GM12865 (cell line): Measurements from ENCODE around the gene PABPC1L.
A peak's percentile ranks its signal among the peaks of the same experiment; 100 is the strongest.

Experiments
- DNase-seq: peaks from one replicate; pipeline ENCODE4 v3.0.0; 2010; ENCODE audit warnings: low read depth
- H3K4me3 ChIP-seq: 2 replicates; pipeline ENCODE4 v1.5.1; 2011; ENCODE audit warnings: mild to moderate bottlenecking, low read depth, low read length, control low read depth
- TF ChIP-seq, protein P1 (sequence below): IDR thresholded peaks from 2 replicates; pipeline ENCODE4 v1.5.1; 2011; ENCODE audit warnings: low read length, control low read depth, low read depth, inconsistent platforms; ENCODE audit not compliant: insufficient read depth; ENCODE audit errors: missing control alignments

The PABPC1L gene

DNA sequence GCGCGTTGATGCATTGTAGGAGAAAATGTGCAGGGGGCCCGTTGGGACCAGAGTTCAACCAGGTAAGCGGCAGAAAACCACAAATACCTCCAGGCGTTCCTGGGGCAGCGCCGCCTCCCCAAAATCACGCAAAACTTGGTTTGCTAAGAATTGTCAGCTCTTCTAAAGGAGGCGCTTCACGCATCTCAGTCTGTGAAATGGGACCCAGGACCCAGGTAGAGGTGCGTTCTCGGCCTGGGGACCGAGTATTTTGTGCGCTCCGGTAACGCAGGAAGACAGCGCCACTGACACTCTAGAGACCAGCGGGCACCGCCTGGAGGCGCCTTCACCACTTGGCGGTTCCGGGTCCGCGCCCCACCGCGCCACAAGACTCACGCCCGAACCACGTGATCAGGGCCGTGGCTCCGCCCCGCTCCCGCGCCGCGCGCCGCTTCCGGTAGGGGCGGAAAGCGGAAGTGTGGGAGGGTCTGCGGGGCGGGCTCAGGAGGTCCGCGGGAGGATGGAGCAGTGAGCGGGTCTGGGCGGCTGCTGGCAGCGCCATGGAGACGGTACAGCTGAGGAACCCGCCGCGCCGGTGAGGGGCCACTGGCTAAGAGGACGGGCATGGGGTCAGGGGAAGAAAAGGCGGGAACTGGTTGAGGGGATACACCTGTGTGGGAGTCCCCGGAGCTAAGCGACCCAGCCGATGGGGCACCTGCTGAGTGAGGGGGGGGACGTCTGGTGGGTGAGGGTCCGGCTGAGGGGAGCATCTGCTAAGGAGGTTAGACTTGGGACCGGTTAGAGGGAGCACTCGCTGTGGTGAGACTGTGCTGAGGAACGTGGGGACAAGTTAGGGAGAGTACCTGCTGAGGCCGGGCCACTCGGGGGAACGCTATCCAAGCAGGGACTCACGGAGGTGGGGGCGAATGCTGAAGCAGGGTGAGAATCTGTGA is 56.4 kb downstream of the PABPC1L start, which contains the start of gene STK4:
Gene STK4 (plus strand): TSS at position 483 of the 932 bp plus-strand sequence. CDS start 57 bp downstream, at position 540.
- H3K4me3 ChIP-seq, result peak within 1 kb of the TSS; percentile 93
- TF ChIP-seq, protein P1, sequence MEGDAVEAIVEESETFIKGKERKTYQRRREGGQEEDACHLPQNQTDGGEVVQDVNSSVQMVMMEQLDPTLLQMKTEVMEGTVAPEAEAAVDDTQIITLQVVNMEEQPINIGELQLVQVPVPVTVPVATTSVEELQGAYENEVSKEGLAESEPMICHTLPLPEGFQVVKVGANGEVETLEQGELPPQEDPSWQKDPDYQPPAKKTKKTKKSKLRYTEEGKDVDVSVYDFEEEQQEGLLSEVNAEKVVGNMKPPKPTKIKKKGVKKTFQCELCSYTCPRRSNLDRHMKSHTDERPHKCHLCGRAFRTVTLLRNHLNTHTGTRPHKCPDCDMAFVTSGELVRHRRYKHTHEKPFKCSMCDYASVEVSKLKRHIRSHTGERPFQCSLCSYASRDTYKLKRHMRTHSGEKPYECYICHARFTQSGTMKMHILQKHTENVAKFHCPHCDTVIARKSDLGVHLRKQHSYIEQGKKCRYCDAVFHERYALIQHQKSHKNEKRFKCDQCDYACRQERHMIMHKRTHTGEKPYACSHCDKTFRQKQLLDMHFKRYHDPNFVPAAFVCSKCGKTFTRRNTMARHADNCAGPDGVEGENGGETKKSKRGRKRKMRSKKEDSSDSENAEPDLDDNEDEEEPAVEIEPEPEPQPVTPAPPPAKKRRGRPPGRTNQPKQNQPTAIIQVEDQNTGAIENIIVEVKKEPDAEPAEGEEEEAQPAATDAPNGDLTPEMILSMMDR, result peak; percentile 51
- DNase-seq, result peak; percentile 98

GRCh38 chr20:44967207-44967807 is 57.4 kb downstream of the PABPC1L start:
- peak; percentile 76 for DNase-seq
- TF ChIP-seq, protein P1, result no peak
- H3K4me3 ChIP-seq, result peak overlapping the region; percentile 93

DNA sequence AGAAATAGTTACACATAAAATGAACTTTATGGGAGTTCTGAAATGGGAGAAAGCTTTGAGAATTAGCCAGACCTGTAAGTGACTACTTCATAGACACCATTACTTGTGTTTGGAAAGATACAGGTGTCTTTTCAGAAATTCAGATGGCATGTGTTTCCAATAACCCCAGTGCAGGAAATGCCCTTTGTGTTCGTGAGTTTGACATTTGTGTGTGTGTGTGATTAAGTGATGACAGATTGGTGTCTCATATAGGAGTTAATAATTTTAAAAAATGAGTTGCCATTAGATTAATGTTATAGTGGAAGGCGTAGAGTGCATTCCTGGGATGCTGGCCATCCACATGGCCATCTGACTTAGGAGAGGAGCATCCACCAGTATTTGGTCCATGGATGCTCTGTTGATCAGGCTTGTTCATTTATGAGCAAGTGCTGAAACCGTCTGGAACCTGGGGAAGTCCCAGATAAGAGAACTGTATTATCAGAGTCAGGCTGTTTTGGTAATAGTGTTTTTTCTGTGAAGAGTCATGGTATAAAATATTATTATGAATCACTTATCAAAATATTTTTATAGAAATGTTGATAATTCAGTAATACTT is 59.5 kb downstream of the PABPC1L start:
- peak overlapping the region; percentile 93 for H3K4me3 ChIP-seq
- DNase-seq, result peak; percentile 60
- TF ChIP-seq, protein P1, result no peak

DNA sequence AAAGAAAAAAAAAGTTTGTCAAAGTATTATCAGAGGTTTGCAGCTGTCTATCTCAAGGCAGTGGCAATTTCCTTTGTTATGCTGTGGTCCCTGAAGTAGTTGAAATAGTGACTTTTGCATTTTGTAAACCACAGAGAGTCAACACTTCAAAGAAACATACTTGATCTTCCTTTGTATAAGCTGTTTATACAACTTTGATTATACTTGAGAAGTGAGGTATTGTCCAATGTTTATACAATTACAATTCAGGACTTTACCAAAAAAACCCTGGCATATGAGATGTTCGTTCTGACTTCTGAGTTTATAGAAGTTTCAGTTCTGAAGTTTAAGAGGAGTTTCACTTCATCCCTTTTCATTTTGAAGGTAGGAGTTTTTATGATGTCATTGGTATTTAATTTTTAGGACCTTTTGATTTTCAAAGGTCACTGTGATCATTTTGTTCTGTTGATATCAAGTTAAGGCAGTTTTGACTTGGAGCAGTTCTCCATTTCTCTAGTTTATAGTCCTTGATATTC is 60.4 kb downstream of the PABPC1L start:
- TF ChIP-seq, protein P1, result no peak
- DNase-seq, result peak; percentile 52
- H3K4me3 ChIP-seq, result peak overlapping the region; percentile 93

DNA sequence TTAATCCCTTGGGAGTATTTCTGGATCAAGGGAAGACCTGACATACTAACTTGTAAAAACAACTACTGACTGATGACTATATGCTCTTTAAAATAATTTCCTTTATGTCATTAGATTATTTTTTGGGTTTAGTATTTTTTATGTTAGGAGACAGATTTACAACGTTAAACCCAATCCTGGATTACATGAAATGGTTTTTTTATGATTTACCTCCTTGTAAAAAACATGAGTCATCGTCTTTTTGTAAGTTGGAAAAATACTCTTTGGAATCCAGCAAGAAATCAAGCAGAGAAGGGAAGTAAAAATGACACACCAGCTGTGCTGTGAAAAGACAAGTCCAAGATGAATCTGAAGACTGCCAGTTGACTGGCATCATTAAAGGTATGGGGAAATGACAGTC is 63.2 kb downstream of the PABPC1L start:
- TF ChIP-seq, protein P1, result no peak
- H3K4me3 ChIP-seq, result peak overlapping the region; percentile 93; the same call in 1 of the 2 replicates
- DNase-seq, result no peak

DNA sequence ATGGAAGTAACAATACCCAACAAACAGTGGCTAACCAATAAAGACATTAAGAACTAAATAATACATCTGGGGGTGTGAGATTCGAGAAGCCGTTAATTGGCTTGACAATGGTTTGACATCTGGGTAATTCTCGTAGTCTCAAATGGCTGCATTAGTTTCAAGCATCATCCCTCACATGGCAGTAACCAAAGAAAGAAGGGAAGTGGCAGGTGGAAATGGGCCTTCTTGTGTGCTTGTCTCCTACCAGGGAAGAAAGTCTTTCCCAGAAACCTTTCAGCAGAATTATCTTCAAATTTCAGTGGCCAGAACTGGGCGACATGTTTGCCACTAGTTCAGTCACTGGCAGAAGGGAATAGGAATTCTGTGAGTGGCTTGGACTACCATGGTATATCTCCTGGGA is 66.8 kb downstream of the PABPC1L start:
- no peak overlapping the region for H3K4me3 ChIP-seq
- TF ChIP-seq, protein P1, result no peak
- DNase-seq, result no peak
